ENCODE results near the gene SMAD3.
A peak's percentile ranks its signal among the peaks of the same experiment; 100 is the strongest.

SMAD3 gene

GRCh38 chr15:67082007-67082536 lies 16.7 kb downstream of the SMAD3 start:
- CTCF ChIA-PET, result interaction anchor here (0.7 to 3.9 kb wide), 4 partner anchors 8 to 96 kb away, joined by 3 to 24 read pairs (median 4); no protein-coding TSS in a partner anchor
- Histone ChIP-seq H3K9me3 (ENCODE audit: control insufficient read depth, insufficient read depth, low read depth, low read length) (no peaks in the 10 kb centered on the region), H3K27ac (ENCODE audit: extremely low read depth, low read depth, low read length) (no peak overlapping the region), H3K36me3 (ENCODE audit: control insufficient read depth in 2 of 2, insufficient read depth in 1 of 2, low read length in 2 of 2) (no peaks in the 10 kb centered on the region), H3K4me3 (ENCODE audit: low read depth, low read length) (no peak overlapping the region), H3K4me1 (ENCODE audit: control insufficient read depth, insufficient read depth, low read length) (peaks cover 21% of the 10 kb centered on the region)
- POLR2A ChIA-PET, result no interaction called here
- TF ChIP-seq ZNF530 (tag by site-specific recombination; IDR thresholded peaks at IDR 0.05; ENCODE audit: low read depth), result no peak
- no peak for TF ChIP-seq ZSCAN4 (tag by site-specific recombination; IDR thresholded peaks at IDR 0.05)
- no peak for TF ChIP-seq ZNF146 (tag by site-specific recombination; IDR thresholded peaks at IDR 0.05)
- no peak for TF ChIP-seq CTCF (tag by site-specific recombination; IDR thresholded peaks at IDR 0.05)
- TF ChIP-seq, protein P1, sequence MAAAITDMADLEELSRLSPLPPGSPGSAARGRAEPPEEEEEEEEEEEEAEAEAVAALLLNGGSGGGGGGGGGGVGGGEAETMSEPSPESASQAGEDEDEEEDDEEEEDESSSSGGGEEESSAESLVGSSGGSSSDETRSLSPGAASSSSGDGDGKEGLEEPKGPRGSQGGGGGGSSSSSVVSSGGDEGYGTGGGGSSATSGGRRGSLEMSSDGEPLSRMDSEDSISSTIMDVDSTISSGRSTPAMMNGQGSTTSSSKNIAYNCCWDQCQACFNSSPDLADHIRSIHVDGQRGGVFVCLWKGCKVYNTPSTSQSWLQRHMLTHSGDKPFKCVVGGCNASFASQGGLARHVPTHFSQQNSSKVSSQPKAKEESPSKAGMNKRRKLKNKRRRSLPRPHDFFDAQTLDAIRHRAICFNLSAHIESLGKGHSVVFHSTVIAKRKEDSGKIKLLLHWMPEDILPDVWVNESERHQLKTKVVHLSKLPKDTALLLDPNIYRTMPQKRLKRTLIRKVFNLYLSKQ (tag by site-specific recombination; IDR thresholded peaks at IDR 0.05; ENCODE audit: borderline replicate concordance), result no peak
- no peak for TF ChIP-seq GLIS1 (tag by site-specific recombination; IDR thresholded peaks at IDR 0.05)
- no peak for TF ChIP-seq ZNF785 (tag by site-specific recombination; IDR thresholded peaks at IDR 0.05)
- no peak for TF ChIP-seq ZNF394 (tag by site-specific recombination; IDR thresholded peaks at IDR 0.05; ENCODE audit: borderline replicate concordance)
- no peak for TF ChIP-seq ZNF335 (tag by site-specific recombination; conservative IDR thresholded peaks at IDR 0.05)
- TF ChIP-seq, protein P2, sequence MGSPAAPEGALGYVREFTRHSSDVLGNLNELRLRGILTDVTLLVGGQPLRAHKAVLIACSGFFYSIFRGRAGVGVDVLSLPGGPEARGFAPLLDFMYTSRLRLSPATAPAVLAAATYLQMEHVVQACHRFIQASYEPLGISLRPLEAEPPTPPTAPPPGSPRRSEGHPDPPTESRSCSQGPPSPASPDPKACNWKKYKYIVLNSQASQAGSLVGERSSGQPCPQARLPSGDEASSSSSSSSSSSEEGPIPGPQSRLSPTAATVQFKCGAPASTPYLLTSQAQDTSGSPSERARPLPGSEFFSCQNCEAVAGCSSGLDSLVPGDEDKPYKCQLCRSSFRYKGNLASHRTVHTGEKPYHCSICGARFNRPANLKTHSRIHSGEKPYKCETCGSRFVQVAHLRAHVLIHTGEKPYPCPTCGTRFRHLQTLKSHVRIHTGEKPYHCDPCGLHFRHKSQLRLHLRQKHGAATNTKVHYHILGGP (tag by site-specific recombination; IDR thresholded peaks at IDR 0.05), result no peak
- peak; percentile 73 for TF ChIP-seq TRIM28 (IDR thresholded peaks at IDR 0.05; ENCODE audit: borderline replicate concordance, low read length)
- no peak for TF ChIP-seq ZNF473 (tag by site-specific recombination; IDR thresholded peaks at IDR 0.05)
- no peak for TF ChIP-seq SP3 (tag by site-specific recombination; IDR thresholded peaks at IDR 0.05)
- 0 out of 2 replicates have a peak, but pooled peaks have one; percentile 5 for TF ChIP-seq ZNF585B (tag by site-specific recombination; IDR thresholded peaks at IDR 0.05)
- TF ChIP-seq ZNF776 (tag by site-specific recombination; IDR thresholded peaks at IDR 0.05; ENCODE audit: borderline replicate concordance), result no peak
- TF ChIP-seq ZNF214 (tag by site-specific recombination; IDR thresholded peaks at IDR 0.05; ENCODE audit: borderline replicate concordance), result no peak
- TF ChIP-seq, protein P3, sequence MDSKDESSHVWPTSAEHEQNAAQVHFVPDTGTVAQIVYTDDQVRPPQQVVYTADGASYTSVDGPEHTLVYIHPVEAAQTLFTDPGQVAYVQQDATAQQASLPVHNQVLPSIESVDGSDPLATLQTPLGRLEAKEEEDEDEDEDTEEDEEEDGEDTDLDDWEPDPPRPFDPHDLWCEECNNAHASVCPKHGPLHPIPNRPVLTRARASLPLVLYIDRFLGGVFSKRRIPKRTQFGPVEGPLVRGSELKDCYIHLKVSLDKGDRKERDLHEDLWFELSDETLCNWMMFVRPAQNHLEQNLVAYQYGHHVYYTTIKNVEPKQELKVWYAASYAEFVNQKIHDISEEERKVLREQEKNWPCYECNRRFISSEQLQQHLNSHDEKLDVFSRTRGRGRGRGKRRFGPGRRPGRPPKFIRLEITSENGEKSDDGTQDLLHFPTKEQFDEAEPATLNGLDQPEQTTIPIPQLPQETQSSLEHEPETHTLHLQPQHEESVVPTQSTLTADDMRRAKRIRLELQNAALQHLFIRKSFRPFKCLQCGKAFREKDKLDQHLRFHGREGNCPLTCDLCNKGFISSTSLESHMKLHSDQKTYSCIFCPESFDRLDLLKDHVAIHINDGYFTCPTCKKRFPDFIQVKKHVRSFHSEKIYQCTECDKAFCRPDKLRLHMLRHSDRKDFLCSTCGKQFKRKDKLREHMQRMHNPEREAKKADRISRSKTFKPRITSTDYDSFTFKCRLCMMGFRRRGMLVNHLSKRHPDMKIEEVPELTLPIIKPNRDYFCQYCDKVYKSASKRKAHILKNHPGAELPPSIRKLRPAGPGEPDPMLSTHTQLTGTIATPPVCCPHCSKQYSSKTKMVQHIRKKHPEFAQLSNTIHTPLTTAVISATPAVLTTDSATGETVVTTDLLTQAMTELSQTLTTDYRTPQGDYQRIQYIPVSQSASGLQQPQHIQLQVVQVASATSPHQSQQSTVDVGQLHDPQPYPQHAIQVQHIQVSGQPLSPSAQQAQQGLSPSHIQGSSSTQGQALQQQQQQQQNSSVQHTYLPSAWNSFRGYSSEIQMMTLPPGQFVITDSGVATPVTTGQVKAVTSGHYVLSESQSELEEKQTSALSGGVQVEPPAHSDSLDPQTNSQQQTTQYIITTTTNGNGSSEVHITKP (tag by site-specific recombination; IDR thresholded peaks at IDR 0.05), result peak; percentile 58
- TF ChIP-seq, protein P4, sequence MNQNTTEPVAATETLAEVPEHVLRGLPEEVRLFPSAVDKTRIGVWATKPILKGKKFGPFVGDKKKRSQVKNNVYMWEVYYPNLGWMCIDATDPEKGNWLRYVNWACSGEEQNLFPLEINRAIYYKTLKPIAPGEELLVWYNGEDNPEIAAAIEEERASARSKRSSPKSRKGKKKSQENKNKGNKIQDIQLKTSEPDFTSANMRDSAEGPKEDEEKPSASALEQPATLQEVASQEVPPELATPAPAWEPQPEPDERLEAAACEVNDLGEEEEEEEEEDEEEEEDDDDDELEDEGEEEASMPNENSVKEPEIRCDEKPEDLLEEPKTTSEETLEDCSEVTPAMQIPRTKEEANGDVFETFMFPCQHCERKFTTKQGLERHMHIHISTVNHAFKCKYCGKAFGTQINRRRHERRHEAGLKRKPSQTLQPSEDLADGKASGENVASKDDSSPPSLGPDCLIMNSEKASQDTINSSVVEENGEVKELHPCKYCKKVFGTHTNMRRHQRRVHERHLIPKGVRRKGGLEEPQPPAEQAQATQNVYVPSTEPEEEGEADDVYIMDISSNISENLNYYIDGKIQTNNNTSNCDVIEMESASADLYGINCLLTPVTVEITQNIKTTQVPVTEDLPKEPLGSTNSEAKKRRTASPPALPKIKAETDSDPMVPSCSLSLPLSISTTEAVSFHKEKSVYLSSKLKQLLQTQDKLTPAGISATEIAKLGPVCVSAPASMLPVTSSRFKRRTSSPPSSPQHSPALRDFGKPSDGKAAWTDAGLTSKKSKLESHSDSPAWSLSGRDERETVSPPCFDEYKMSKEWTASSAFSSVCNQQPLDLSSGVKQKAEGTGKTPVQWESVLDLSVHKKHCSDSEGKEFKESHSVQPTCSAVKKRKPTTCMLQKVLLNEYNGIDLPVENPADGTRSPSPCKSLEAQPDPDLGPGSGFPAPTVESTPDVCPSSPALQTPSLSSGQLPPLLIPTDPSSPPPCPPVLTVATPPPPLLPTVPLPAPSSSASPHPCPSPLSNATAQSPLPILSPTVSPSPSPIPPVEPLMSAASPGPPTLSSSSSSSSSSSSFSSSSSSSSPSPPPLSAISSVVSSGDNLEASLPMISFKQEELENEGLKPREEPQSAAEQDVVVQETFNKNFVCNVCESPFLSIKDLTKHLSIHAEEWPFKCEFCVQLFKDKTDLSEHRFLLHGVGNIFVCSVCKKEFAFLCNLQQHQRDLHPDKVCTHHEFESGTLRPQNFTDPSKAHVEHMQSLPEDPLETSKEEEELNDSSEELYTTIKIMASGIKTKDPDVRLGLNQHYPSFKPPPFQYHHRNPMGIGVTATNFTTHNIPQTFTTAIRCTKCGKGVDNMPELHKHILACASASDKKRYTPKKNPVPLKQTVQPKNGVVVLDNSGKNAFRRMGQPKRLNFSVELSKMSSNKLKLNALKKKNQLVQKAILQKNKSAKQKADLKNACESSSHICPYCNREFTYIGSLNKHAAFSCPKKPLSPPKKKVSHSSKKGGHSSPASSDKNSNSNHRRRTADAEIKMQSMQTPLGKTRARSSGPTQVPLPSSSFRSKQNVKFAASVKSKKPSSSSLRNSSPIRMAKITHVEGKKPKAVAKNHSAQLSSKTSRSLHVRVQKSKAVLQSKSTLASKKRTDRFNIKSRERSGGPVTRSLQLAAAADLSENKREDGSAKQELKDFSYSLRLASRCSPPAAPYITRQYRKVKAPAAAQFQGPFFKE (tag by site-specific recombination; IDR thresholded peaks at IDR 0.05; ENCODE audit: borderline replicate concordance), result no peak
- no peak for TF ChIP-seq ZFP37 (tag by site-specific recombination; IDR thresholded peaks at IDR 0.05)
- no peak for TF ChIP-seq ZNF426 (tag by site-specific recombination; IDR thresholded peaks at IDR 0.05)
- TF ChIP-seq ZNF37A (tag by site-specific recombination; IDR thresholded peaks at IDR 0.05), result no peak
